ENCODE data around the gene MAEA. TPM values are rescaled to one million over a fixed set of nuclear protein-coding genes. Genes with fewer than 3 reads are reported as not detected.

Gene MAEA
- polyA plus RNA-seq, 1 experiment, result 73.3 TPM

GRCh38 chr4:1293991-1294390, 4.3 kb downstream of the MAEA start:
- H3K9me3 ChIP-seq (ENCODE audit: control insufficient read depth, insufficient read depth, low read length), result no peaks in the 10 kb centered on the region; the same call in 1 of the 2 replicates
- no peak for TF ChIP-seq CTCF (IDR thresholded peaks at IDR 0.05; ENCODE audit: low read depth, low read length)
- no peak overlapping the region for H3K4me3 ChIP-seq (ENCODE audit: low read depth, low read length)
- CTCF ChIA-PET, result no interaction called here
- no peaks in the 10 kb centered on the region for H3K27me3 ChIP-seq (ENCODE audit: control insufficient read depth, insufficient read depth, low read length)
- H3K27ac ChIP-seq (ENCODE audit: low read depth, low read length), result no peak overlapping the region
- POLR2A ChIA-PET, result no interaction called here
- DNase-seq (ENCODE audit: low read depth, low spot score), result no peak

- ChIA-PET POLR2A (no interaction called here), CTCF (no interaction called here)
- no peak for TF ChIP-seq CTCF (IDR thresholded peaks at IDR 0.05; ENCODE audit: low read depth, low read length)
- no peaks in the 10 kb centered on the region for H3K27me3 ChIP-seq (ENCODE audit: control insufficient read depth, insufficient read depth, low read length)
- no peak for DNase-seq (ENCODE audit: low read depth, low spot score)
- H3K4me3 ChIP-seq (ENCODE audit: low read depth, low read length), result no peak overlapping the region
- H3K27ac ChIP-seq (ENCODE audit: low read depth, low read length), result no peak overlapping the region
- no peaks in the 10 kb centered on the region; the same call in 1 of the 2 replicates for H3K9me3 ChIP-seq (ENCODE audit: control insufficient read depth, insufficient read depth, low read length)
Measured at GRCh38 chr4:1294424-1294823, 4.7 kb downstream of the MAEA start.

DNA sequence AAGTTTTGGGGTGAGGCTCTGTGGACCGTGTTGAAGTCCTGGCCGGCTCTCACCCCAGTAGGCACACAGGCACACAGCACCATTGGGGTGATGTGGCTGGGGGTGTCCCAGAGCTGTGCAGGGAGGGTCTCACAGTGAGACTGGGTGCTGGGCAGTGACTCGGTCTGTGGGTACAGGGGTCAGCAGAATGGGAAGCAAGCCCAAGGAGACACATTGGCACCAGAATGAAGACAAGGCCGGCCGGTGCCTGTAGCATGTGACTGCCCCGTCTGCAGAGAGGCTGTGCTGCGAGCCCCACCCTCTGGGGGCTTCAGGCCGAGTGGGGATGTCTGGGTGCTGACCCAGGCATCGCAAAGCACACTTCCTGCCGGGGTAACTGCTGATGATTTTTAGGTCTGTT, 5.2 kb downstream of the MAEA start:
- Histone ChIP-seq H3K9me3 (ENCODE audit: control insufficient read depth, insufficient read depth, low read length) (no peaks in the 10 kb centered on the region; the same call in 1 of the 2 replicates), H3K27me3 (ENCODE audit: control insufficient read depth, insufficient read depth, low read length) (no peaks in the 10 kb centered on the region), H3K27ac (ENCODE audit: low read depth, low read length) (no peak overlapping the region), H3K4me3 (ENCODE audit: low read depth, low read length) (no peak overlapping the region)
- ChIA-PET POLR2A (no interaction called here), CTCF (no interaction called here)
- DNase-seq (ENCODE audit: low read depth, low spot score), result no peak
- no peak for TF ChIP-seq CTCF (IDR thresholded peaks at IDR 0.05; ENCODE audit: low read depth, low read length)

GRCh38 chr4:1295405-1296055, 5.8 kb downstream of the MAEA start:
- CTCF ChIA-PET, result no interaction called here
- no peaks in the 10 kb centered on the region for H3K9me3 ChIP-seq (ENCODE audit: control insufficient read depth, insufficient read depth, low read length)
- no peak for DNase-seq (ENCODE audit: low read depth, low spot score)
- POLR2A ChIA-PET, result no interaction called here
- H3K4me3 ChIP-seq (ENCODE audit: low read depth, low read length), result no peak overlapping the region
- no peak overlapping the region for H3K27ac ChIP-seq (ENCODE audit: low read depth, low read length)
- TF ChIP-seq CTCF (IDR thresholded peaks at IDR 0.05; ENCODE audit: low read depth, low read length), result no peak
- H3K27me3 ChIP-seq (ENCODE audit: control insufficient read depth, insufficient read depth, low read length), result no peaks in the 10 kb centered on the region

GRCh38 chr4:1296324-1297022, 6.8 kb downstream of the MAEA start:
- no peak for TF ChIP-seq CTCF (IDR thresholded peaks at IDR 0.05; ENCODE audit: low read depth, low read length)
- no peaks in the 10 kb centered on the region for H3K9me3 ChIP-seq (ENCODE audit: control insufficient read depth, insufficient read depth, low read length)
- no peak for DNase-seq (ENCODE audit: low read depth, low spot score)
- no peak overlapping the region for H3K27ac ChIP-seq (ENCODE audit: low read depth, low read length)
- POLR2A ChIA-PET, result no interaction called here
- no peak overlapping the region for H3K4me3 ChIP-seq (ENCODE audit: low read depth, low read length)
- CTCF ChIA-PET, result no interaction called here
- H3K27me3 ChIP-seq (ENCODE audit: control insufficient read depth, insufficient read depth, low read length), result no peaks in the 10 kb centered on the region
